Stimulated activated CD8-positive, alpha-beta memory T cell treated with anti-CD3 and anti-CD28 coated beads, Interleukin-15, amount 100 ng/mL, for 48 hours (primary cell): Measurements from ENCODE around the gene NMNAT2.

ENCODE experiments used
- DNase-seq, 2 donors: peaks; one replicate each; pipeline ENCODE4 v3.0.0-alpha.2; 2020; ENCODE audit warnings: low read depth in 2 of 2

NMNAT2 gene

DNA sequence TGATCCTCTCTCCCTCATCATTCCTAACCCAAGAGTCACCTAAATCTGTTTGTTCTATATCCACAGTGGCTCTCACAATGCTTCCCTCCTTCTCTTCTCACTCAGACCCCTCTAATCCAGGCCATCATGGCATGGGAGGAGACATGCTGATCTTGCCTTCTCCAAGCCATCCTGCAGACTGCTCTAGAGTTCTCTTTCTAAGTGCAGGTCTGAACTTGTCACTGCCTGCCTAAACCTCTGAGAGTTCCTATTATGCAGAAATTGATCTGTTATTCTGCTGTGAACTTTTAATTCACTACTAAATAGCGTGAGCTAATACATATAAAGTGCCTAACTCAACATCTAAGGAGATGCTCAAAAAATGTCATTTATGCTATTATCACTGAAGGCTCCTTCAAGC lies 205.3 kb downstream of the NMNAT2 start:
- no peak for DNase-seq

DNA sequence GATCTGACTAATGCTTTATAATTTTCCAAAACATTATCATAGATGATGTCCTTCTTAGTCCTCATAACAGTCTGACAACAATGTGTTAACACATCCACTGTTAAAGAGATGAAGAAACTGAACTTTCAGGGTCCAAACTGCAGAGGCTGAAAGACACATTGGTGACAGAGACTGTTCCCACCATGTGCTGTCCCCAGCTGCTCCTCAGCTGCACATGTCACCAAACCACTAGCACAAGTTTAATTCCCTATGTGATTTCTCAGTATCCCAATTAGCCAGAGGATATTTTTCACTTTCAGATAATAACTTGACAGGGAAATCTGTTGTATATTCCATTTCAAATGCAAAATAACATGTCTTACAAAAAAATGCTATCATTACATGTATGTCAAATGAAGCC lies 207.5 kb downstream of the NMNAT2 start:
- DNase-seq, result no peak

DNA sequence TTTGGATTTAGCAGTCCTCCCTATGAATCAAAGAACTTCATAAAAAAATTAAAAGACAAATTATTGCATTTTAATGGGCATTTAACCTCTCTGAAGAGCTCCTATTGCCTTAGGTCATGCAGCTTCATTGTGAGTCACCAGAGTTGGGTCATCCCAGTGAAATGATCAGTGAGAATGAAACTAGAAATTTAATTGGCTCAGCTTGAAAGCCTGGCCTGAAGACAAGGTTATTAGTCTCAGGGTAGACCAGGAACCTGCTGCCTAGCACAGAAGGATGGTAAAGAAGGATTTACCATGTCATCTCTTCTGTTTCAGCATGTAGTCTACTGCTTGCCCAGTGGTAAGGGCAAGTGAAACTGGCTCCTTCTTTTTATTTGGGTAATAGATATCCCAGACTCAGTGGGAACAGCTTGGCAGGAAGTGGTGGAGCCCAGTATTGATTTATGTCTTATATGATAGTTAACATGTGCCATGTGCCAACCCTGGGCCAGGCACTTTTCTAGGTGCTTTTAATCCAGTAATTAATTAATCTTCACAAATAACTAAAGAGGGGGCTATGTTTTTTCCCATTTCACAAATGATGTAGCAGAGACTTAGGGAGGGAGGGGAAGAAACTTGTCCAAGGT lies 208.5 kb downstream of the NMNAT2 start:
- DNase-seq, result no peak

DNA sequence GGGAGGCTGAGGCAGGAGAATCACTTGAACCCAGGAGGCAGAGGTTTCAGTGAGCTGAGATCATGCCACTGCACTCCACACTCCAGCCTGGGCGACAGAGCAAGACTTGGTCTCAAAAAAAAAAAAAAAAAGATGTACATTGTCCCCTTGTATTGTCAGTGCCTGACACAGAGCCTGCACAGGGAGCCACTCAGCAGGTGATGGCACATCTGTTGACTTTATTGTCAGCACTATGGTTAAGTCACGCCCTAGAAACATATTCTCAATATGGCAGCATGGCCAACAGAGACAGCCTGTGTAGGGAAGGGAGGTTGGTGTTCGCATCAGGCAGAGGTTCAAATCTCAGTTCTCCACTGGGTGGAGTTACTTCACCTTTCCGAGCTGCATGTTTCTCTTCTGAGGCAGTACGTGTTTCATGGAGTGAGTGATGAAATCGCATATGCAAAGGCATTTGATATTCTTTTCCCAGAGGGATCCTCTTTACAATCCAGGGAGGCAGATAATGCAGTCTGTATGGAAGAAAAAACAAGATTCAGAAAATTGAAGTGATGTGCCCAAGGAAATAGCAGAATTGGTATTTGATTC lies 211.6 kb downstream of the NMNAT2 start:
- DNase-seq, result no peak

DNA sequence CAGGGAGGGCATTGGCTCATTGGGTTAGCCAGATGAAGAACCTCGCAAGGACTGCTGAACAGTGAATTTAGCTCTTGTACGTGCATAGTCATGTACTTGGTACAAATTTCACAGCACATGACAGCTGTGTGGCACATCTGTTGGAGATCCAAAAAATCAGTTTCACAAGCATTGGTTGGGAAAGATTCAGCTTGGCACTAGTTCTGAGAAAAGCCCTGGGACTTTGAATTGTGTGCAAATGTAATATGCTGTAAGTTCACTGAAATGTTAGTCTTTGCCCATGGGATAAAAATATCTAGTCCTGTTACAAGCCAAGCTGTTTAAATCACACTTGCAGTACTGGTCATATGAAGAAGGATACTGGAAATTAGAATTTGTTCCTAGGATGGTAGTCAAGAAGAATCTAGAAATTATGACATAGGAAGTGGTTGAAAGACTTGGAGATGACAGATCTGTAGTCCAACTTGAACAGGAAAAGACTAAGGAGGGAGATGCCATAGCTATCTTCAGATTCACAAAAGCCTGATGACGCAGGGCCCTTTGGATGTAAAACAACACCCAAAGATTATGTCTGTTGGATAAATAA lies 212.9 kb downstream of the NMNAT2 start:
- no peak for DNase-seq

DNA sequence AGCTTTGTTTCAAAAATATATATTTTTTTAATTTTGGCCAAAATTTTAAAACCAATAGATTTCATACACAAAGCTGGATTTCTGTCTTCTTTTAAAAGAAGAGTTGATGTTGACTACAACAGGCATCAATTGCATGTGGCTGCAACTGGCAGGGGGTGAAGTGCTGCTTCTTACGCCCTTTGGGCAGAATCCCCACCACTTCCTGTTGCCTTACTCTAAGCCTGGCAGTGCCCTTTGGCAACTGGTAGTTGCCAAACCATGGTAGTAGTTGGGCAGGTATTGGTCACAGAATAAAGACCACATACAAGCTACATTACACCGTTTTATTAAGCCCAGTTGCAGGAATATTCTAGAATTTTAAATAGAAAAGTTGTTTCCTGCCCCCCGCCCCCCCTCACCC lies 215.1 kb downstream of the NMNAT2 start:
- no peak for DNase-seq

DNA sequence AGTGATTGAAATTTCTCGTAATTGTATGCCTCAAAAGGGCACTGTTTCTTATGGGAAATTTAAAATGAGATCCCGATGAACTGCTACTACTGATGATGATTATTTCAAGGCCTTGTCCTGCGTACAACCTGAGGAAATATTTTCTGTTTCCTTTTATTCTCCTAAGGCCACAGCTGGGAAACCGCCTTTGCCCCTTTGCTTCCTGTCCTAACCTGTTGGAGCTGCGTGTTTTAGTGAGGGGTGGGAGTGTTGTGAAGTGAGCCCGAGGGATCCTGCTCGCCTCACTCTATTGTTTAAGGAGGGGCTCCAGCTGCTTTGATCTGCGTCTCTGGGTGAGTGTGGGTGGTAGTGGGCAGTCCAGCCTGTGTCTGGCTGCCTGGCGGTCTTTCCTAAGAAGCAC lies 217.7 kb downstream of the NMNAT2 start:
- no peak for DNase-seq

DNA sequence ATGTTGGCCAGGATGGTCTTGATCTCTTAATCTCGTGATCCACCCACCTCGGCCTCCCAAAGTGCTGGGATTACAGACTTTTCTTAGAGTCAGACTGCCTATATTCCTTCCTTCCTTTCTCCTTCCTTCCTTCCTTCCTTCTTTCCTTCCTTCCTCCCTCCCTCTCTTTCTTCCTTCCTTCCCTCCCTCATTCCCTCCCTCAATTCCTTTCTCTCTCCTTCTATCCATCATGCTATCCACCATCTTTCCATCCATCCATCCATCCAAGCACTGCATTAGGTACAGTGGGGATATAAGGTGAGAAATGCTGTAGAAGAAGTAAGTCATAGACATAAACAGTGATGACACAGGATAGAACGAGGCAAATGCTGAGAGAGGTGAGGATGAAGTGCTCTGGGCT lies 218.9 kb downstream of the NMNAT2 start:
- DNase-seq, result no peak

DNA sequence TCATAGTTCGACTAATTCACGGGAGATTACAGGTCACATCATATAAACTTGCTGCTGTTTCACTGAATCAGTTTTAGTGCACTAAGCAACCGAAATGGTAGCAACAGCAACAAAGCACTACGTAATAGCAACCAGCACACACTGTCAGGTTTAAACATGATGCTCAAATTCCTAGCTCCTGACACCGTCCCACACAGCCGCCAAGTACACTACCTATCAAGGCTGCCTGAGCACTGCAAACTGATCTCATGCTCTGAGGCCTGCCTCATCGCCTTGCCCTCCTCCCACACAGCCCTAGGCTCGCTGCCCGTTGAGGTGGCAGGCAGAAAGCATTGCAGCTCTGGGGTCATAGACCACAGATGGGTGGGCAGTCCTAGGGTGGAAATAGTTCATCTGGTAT lies 219.7 kb downstream of the NMNAT2 start:
- no peak for DNase-seq
